ENCODE measurements around the gene DOCK2.

Gene DOCK2

GRCh38 chr5:169629847-169630548 is 7.1 kb upstream of the DOCK2 start:
- TF ChIP-seq EZH2phosphoT487 (IDR thresholded peaks at IDR 0.05; ENCODE audit: borderline replicate concordance, low read length), result no peak
- no peak for TF ChIP-seq CTCF (IDR thresholded peaks at IDR 0.05; ENCODE audit: low read depth, low read length, poor library complexity, severe bottlenecking)
- no peaks in the 10 kb centered on the region for H3K79me2 ChIP-seq (ENCODE audit: control insufficient read depth, low read length)
- H3K4me1 ChIP-seq (ENCODE audit: control insufficient read depth, low read length), result no peaks in the 10 kb centered on the region
- H3K4me3 ChIP-seq (ENCODE audit: low read length), result no peak overlapping the region
- no peaks in the 10 kb centered on the region for H3K36me3 ChIP-seq (ENCODE audit: control insufficient read depth, low read length)
- H3K9me3 ChIP-seq (ENCODE audit: control insufficient read depth, insufficient read depth, low read length), result 0 out of 2 replicates have a peak, but pooled peaks cover 2% of the 10 kb centered on the region
- H3K27ac ChIP-seq (ENCODE audit: low read depth, low read length), result no peak overlapping the region
- no peak overlapping the region for H3K4me2 ChIP-seq (ENCODE audit: low read length)
- H3K9me2 ChIP-seq (replicated peaks; ENCODE audit: control insufficient read depth, low read length), result no peaks in the 10 kb centered on the region
- H3F3A ChIP-seq (ENCODE audit: control insufficient read depth, insufficient read depth), result no peaks in the 10 kb centered on the region
- no peaks in the 10 kb centered on the region for H3K27me3 ChIP-seq (ENCODE audit: control insufficient read depth, low read length)
- no peaks in the 10 kb centered on the region for H4K20me1 ChIP-seq (ENCODE audit: control insufficient read depth, insufficient read depth, low read depth, low read length)

DNA sequence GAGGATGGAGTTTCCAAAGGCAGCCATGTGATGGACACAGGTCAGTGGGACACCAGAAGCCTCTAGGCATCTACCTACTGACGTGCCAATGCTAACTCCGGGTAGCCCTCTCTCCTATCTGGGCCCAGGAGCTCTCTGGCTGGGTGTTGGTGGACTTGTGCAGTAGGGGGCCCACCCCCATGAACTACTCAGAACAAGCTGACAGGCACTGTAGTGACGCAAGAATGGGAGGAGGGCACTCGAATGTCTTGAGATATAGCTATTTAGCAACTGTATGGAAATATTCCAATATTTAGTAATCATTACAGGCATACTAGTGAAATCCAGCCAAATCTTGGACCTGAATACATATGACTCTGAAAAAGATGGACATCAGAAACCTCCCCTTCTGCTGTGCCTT is 5.7 kb upstream of the DOCK2 start:
- Histone ChIP-seq H3K27ac (ENCODE audit: low read depth, low read length) (no peak overlapping the region), H3K27me3 (ENCODE audit: control insufficient read depth, low read length) (no peaks in the 10 kb centered on the region), H3K4me2 (ENCODE audit: low read length) (no peak overlapping the region), H3K4me3 (ENCODE audit: low read length) (no peak overlapping the region), H3K9me2 (replicated peaks; ENCODE audit: control insufficient read depth, low read length) (no peaks in the 10 kb centered on the region), H3K36me3 (ENCODE audit: control insufficient read depth, low read length) (no peaks in the 10 kb centered on the region), H3K4me1 (ENCODE audit: control insufficient read depth, low read length) (peaks cover 3% of the 10 kb centered on the region), H3K9me3 (ENCODE audit: control insufficient read depth, insufficient read depth, low read length) (no peaks in the 10 kb centered on the region), H3K79me2 (ENCODE audit: control insufficient read depth, low read length) (no peaks in the 10 kb centered on the region), H4K20me1 (ENCODE audit: control insufficient read depth, insufficient read depth, low read depth, low read length) (no peaks in the 10 kb centered on the region), H3F3A (ENCODE audit: control insufficient read depth, insufficient read depth) (peaks cover 4% of the 10 kb centered on the region; the same call in 1 of the 2 replicates)
- TF ChIP-seq CTCF (IDR thresholded peaks at IDR 0.05; ENCODE audit: low read depth, low read length, poor library complexity, severe bottlenecking) (no peak), EZH2phosphoT487 (IDR thresholded peaks at IDR 0.05; ENCODE audit: borderline replicate concordance, low read length) (no peak)

- TF ChIP-seq EZH2phosphoT487 (IDR thresholded peaks at IDR 0.05; ENCODE audit: borderline replicate concordance, low read length) (no peak), CTCF (IDR thresholded peaks at IDR 0.05; ENCODE audit: low read depth, low read length, poor library complexity, severe bottlenecking) (no peak)
- Histone ChIP-seq H3K27ac (ENCODE audit: low read depth, low read length) (no peak overlapping the region), H3K4me2 (ENCODE audit: low read length) (no peak overlapping the region)
These were observed 4.1 kb upstream of the DOCK2 start for GRCh38 chr5:169632946-169633345.

More at GRCh38 chr5:169632946-169633345, 4.1 kb upstream of the DOCK2 start:
- no peaks in the 10 kb centered on the region for H4K20me1 ChIP-seq (ENCODE audit: control insufficient read depth, insufficient read depth, low read depth, low read length)
- H3F3A ChIP-seq (ENCODE audit: control insufficient read depth, insufficient read depth), result peaks cover 4% of the 10 kb centered on the region; the same call in 1 of the 2 replicates
- no peak overlapping the region for H3K4me3 ChIP-seq (ENCODE audit: low read length)
- no peaks in the 10 kb centered on the region for H3K27me3 ChIP-seq (ENCODE audit: control insufficient read depth, low read length)
- H3K36me3 ChIP-seq (ENCODE audit: control insufficient read depth, low read length), result peaks cover 6% of the 10 kb centered on the region
- no peaks in the 10 kb centered on the region for H3K9me3 ChIP-seq (ENCODE audit: control insufficient read depth, insufficient read depth, low read length)
- peaks cover 12% of the 10 kb centered on the region for H3K79me2 ChIP-seq (ENCODE audit: control insufficient read depth, low read length)
- H3K4me1 ChIP-seq (ENCODE audit: control insufficient read depth, low read length), result peaks cover 12% of the 10 kb centered on the region
- H3K9me2 ChIP-seq (replicated peaks; ENCODE audit: control insufficient read depth, low read length), result no peaks in the 10 kb centered on the region

All from DOHH2 (cell line).